ENCODE data around the gene GFPT1.
A peak's percentile ranks its signal among the peaks of the same experiment; 100 is the strongest.
"Not testable (repeated sequence)": the region's sequence is repeated elsewhere in the genome, so short reads cannot be mapped to it uniquely, and the experiment has no call there.

Gene GFPT1

DNA sequence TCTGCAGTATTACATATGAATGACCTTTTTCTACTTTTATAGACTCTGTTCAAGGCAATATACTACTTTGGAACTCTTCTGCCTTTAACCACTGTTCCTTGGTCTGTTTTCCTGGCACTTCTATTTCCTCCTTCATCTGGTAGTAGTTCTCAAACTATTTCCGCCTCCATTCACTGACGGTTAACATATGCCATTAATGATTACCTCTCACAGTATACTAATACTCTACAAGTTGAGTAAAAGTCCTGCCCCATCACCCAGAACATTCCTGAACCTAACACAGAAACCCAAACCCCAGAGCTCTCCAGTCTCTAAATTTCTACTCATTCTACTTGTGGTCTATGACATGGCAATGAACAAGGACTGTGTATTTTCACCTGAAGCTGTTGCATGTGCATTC is 4.5 kb downstream of the GFPT1 start:
- no peak for DNase-seq

DNA sequence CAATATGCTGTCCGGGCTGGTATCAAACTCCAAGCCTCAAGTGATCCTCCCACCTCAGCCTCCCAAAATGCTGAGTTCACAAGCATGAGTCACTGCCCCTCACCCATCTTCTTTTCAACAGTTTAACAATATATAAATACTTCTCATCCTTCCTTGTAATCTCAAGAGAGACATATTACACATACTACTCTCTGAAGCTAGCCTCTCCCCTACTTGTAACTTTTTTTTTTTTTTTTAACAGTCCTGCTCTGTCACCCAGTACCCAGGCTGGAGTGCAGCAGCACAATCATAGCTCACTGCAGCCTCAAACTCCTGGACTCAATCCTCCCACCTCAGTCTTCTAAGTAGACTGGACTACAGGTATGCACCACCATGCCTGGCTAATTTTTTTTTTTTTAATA is 5.7 kb downstream of the GFPT1 start:
- DNase-seq, result peak; percentile 50

- DNase-seq, result no peak
Observed at GRCh38 chr2:69380072-69380917, 6.7 kb downstream of the GFPT1 start.

DNA sequence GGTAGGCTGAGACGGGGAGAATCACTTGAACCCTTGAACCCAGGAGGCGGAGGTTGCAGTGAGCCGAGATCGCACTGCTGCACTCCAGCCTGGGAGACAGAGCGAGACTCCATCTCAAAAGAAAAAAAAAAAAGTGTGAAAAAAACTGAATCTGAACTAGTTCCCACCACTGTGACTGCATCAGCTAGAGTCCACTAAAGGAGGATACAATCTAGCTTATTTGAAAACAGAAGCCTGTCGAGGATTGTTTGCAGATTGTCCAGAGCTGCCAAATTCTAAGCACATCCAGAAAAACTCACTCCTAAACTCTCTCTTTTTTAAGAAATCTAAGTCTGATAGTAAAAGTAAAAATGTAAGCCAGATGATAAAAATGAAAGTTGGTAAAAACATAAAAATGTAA is 10.6 kb downstream of the GFPT1 start:
- no peak for DNase-seq

GRCh38 chr2:69375494-69376353 is 11.3 kb downstream of the GFPT1 start:
- peak; percentile 56 for DNase-seq

DNA sequence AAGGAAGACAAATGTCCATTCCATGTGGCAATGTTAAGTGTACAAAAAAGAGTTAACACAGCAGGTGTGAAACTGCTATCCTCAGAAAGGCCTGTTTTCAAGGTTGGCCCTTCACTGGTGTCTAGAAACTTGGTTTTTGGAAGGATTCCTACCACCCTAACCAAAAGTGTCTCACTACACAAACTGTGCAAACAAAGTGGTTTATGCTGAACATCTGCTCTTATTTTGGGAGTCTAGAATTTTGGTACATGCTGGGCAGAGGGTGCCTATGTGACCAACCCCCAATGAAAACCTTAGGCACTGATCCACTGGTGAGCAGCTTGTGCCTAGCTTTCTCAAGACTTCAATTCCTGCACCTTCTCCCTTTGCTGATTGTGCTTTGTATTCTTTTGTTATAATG is 14.3 kb downstream of the GFPT1 start:
- DNase-seq, result no peak

DNA sequence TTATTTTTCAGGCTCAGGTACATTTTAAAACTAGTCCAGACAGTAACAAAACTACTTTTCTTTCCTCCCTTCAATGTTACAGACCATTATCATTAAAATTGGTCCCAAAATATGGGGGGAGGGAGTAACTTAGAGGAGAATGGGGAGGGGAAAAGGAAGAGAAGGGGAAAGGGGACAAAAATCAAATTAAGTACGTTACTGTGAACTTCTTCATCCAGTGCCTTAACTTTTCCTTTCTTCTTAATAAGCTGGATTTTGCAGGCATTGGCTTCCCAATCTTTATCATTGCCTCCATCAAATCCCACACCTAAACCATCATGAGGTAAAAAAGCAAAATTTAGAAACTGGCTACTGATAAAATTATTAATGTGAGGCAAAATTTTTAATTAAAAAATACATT is 17.2 kb downstream of the GFPT1 start:
- no peak for DNase-seq

DNA sequence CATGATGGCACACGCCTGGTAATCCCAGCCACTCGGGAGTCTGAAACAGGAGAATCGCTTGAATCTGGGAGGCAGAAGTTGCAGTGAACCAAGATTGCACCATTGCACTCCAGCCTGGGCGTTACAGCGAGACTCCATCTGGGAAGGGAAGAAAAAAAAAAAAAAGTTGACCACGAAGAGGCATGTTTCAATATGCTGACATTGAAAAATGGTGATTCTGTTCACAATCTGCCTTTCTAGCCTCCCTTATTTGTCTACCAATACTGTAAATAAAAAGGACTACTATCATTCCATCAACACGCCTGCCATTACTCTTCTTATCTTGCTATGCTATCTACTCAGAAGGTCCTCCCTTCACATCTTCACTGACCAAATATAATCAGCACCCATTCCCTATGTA is 18.4 kb downstream of the GFPT1 start:
- DNase-seq, result no peak

DNA sequence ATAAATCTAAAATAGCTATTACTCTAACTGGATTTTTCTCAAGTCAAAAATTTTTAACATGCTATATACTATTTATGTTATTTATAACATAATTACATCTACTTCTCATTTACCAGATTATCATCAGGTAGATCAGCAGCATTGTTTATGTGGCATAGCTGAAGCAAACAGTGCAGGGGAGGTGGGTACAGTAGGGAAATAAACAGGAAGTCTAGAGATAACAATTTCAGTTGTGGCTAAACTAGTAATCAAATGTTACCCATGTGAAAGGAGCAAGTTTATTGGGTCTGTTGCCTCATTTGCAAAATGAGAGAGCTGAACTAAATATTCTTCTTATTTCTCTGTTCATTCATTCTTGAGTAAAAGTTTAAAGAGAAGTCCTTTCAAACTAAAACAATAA is 27.7 kb downstream of the GFPT1 start:
- DNase-seq, result no peak

GRCh38 chr2:69358914-69359313 is 28.1 kb downstream of the GFPT1 start:
- no peak for DNase-seq

GRCh38 chr2:69356471-69356870 is 30.6 kb downstream of the GFPT1 start:
- no peak for DNase-seq

GRCh38 chr2:69354976-69355375 is 32.1 kb downstream of the GFPT1 start:
- DNase-seq, result not testable (repeated sequence)

- DNase-seq, result no peak
Observed at GRCh38 chr2:69353360-69353759, 33.7 kb downstream of the GFPT1 start.

DNA sequence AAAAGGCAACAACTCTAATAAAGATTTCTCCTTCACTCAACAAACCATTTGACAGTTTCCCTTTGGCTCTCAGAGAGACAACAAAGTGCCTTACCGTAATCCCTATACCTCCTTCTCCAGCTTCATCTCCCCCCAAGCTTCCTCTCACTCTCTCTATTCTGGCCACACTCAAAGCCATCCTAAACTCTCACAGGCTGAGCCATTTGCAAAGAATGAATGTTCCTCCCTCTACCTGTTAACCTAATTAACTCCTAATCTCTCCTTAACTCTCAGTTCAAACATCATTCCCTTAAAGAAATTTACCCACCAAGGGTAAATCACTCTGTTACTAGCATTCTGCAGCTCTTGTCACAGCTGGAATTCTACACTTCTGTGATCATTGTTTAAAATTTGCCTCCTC is 38.2 kb downstream of the GFPT1 start:
- DNase-seq, result no peak

GRCh38 chr2:69345434-69345833 is 41.6 kb downstream of the GFPT1 start:
- DNase-seq, result peak; percentile 23

GRCh38 chr2:69344305-69344704 is 42.7 kb downstream of the GFPT1 start:
- DNase-seq, result no peak

- no peak for DNase-seq
Observed at GRCh38 chr2:69340101-69340775, 46.8 kb downstream of the GFPT1 start.

- no peak for DNase-seq
Observed at GRCh38 chr2:69335311-69335710, 51.7 kb downstream of the GFPT1 start.

DNA sequence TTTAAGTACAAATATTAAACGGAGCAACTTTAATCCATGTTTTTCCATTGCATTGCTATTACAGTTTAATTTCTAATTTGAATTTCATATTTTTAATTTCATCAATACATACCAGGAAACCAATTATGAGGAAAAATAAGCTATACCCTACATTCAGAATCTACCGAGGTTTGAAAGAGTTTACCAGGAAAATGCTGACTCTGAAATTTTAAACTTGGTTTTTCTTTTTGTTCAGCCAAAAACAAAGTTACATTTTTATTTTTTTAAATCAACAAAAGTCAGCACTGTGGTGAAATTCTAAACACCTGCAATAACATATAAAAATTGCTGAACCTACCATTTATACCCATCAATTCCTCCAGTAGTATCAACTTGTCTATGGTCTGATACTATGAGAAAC is 53.7 kb downstream of the GFPT1 start:
- no peak for DNase-seq

DNA sequence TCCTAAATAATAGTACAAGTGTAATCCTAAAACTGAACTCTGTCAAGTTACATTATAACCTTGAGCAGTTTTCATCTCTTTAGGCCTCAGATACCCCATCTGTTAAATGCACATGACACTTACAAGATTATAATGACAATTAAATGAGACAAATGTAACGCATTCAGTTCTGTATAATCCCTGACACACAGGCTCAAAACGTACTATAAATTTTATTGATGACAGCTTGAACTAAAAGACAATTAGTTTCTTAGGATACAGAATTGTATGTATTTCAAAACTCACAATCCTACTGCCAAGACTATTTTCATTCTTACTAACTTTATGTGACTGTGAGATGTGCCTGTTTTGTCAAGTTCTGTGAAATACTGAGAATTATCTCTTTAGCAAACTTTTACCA is 56.2 kb downstream of the GFPT1 start:
- DNase-seq, result no peak

- DNase-seq, result no peak
Observed at GRCh38 chr2:69322631-69323030, 64.4 kb downstream of the GFPT1 start.

- no peak for DNase-seq
Observed at GRCh38 chr2:69316550-69316949, 70.5 kb downstream of the GFPT1 start.

GRCh38 chr2:69315160-69315761 is 71.8 kb downstream of the GFPT1 start:
- DNase-seq, result no peak

Data from activated CD4-positive, alpha-beta T cell treated with anti-CD3 and anti-CD28 coated beads, Interleukin-2, amount 50 U/mL, for 16 hours (primary cell).